ENCODE measurements around the gene MAPK7.

Gene MAPK7

GRCh38 chr17:19398301-19399181, 20.2 kb downstream of the MAPK7 start:
- Histone ChIP-seq H3K36me3 (ENCODE audit: control insufficient read depth in 2 of 2, insufficient read depth in 2 of 2, low read length in 2 of 2) (no peaks in the 10 kb centered on the region), H3K27me3 (ENCODE audit: control insufficient read depth in 2 of 2, insufficient read depth in 2 of 2, low read length in 2 of 2) (peaks cover 0 to 3% of the 10 kb centered on the region in 2 donors), H3K4me1 (ENCODE audit: control insufficient read depth in 2 of 2, insufficient read depth in 2 of 2, low read length in 2 of 2) (peaks cover 36 to 38% of the 10 kb centered on the region in 2 donors), H3K9me3 (ENCODE audit: control insufficient read depth in 2 of 2, low read length in 2 of 2) (no peaks in the 10 kb centered on the region), H3K27ac (ENCODE audit: low read depth in 2 of 2, low read length in 2 of 2) (peak overlapping the region; percentile 95 to 96), H3K9ac (ENCODE audit: low read depth in 1 of 2, low read length in 2 of 2) (peak overlapping the region; percentile 3 to 66), H3K4me3 (ENCODE audit: low read length in 2 of 2) (peak overlapping the region in 1 of 2 donors; percentile 31)

- H3K4me3 ChIP-seq (ENCODE audit: low read length in 2 of 2): no peak overlapping the region
- H3K27me3 ChIP-seq (ENCODE audit: control insufficient read depth in 2 of 2, insufficient read depth in 2 of 2, low read length in 2 of 2): peaks cover 0 to 3% of the 10 kb centered on the region in 2 donors
- H3K9ac ChIP-seq (ENCODE audit: low read depth in 1 of 2, low read length in 2 of 2): no peak overlapping the region
- no peaks in the 10 kb centered on the region for H3K9me3 ChIP-seq (ENCODE audit: control insufficient read depth in 2 of 2, low read length in 2 of 2)
- H3K4me1 ChIP-seq (ENCODE audit: control insufficient read depth in 2 of 2, insufficient read depth in 2 of 2, low read length in 2 of 2): peaks cover 36 to 38% of the 10 kb centered on the region in 2 donors
- H3K27ac ChIP-seq (ENCODE audit: low read depth in 2 of 2, low read length in 2 of 2): no peak overlapping the region
- H3K36me3 ChIP-seq (ENCODE audit: control insufficient read depth in 2 of 2, insufficient read depth in 2 of 2, low read length in 2 of 2): no peaks in the 10 kb centered on the region
Observed at GRCh38 chr17:19399750-19400450, 21.6 kb downstream of the MAPK7 start.

- Histone ChIP-seq H3K27me3 (ENCODE audit: control insufficient read depth in 2 of 2, insufficient read depth in 2 of 2, low read length in 2 of 2) (peaks cover 0 to 3% of the 10 kb centered on the region in 2 donors), H3K4me3 (ENCODE audit: low read length in 2 of 2) (no peak overlapping the region), H3K4me1 (ENCODE audit: control insufficient read depth in 2 of 2, insufficient read depth in 2 of 2, low read length in 2 of 2) (peaks cover 36 to 38% of the 10 kb centered on the region in 2 donors), H3K9ac (ENCODE audit: low read depth in 1 of 2, low read length in 2 of 2) (peak overlapping the region in 1 of 2 donors; percentile 42), H3K27ac (ENCODE audit: low read depth in 2 of 2, low read length in 2 of 2) (peak overlapping the region; percentile 45 to 72), H3K9me3 (ENCODE audit: control insufficient read depth in 2 of 2, low read length in 2 of 2) (no peaks in the 10 kb centered on the region), H3K36me3 (ENCODE audit: control insufficient read depth in 2 of 2, insufficient read depth in 2 of 2, low read length in 2 of 2) (no peaks in the 10 kb centered on the region)
Observed at GRCh38 chr17:19401321-19402010, 23.2 kb downstream of the MAPK7 start.

GRCh38 chr17:19402171-19402570, 23.9 kb downstream of the MAPK7 start:
- peaks cover 36% of the 10 kb centered on the region in 2 donors for H3K4me1 ChIP-seq (ENCODE audit: control insufficient read depth in 2 of 2, insufficient read depth in 2 of 2, low read length in 2 of 2)
- H3K27me3 ChIP-seq (ENCODE audit: control insufficient read depth in 2 of 2, insufficient read depth in 2 of 2, low read length in 2 of 2): peaks cover 0 to 3% of the 10 kb centered on the region in 2 donors
- peak overlapping the region in 1 of 2 donors; percentile 42 for H3K9ac ChIP-seq (ENCODE audit: low read depth in 1 of 2, low read length in 2 of 2)
- H3K36me3 ChIP-seq (ENCODE audit: control insufficient read depth in 2 of 2, insufficient read depth in 2 of 2, low read length in 2 of 2): no peaks in the 10 kb centered on the region
- peak overlapping the region; percentile 45 to 72 for H3K27ac ChIP-seq (ENCODE audit: low read depth in 2 of 2, low read length in 2 of 2)
- H3K9me3 ChIP-seq (ENCODE audit: control insufficient read depth in 2 of 2, low read length in 2 of 2): no peaks in the 10 kb centered on the region
- no peak overlapping the region for H3K4me3 ChIP-seq (ENCODE audit: low read length in 2 of 2)

GRCh38 chr17:19403021-19403420, 24.7 kb downstream of the MAPK7 start:
- Histone ChIP-seq H3K4me1 (ENCODE audit: control insufficient read depth in 2 of 2, insufficient read depth in 2 of 2, low read length in 2 of 2) (peaks cover 27 to 28% of the 10 kb centered on the region in 2 donors), H3K9ac (ENCODE audit: low read depth in 1 of 2, low read length in 2 of 2) (no peak overlapping the region), H3K36me3 (ENCODE audit: control insufficient read depth in 2 of 2, insufficient read depth in 2 of 2, low read length in 2 of 2) (no peaks in the 10 kb centered on the region), H3K4me3 (ENCODE audit: low read length in 2 of 2) (no peak overlapping the region), H3K27ac (ENCODE audit: low read depth in 2 of 2, low read length in 2 of 2) (no peak overlapping the region), H3K9me3 (ENCODE audit: control insufficient read depth in 2 of 2, low read length in 2 of 2) (no peaks in the 10 kb centered on the region), H3K27me3 (ENCODE audit: control insufficient read depth in 2 of 2, insufficient read depth in 2 of 2, low read length in 2 of 2) (peaks cover 0 to 2% of the 10 kb centered on the region in 2 donors)

GRCh38 chr17:19404264-19404663, 26.0 kb downstream of the MAPK7 start:
- no peaks in the 10 kb centered on the region for H3K9me3 ChIP-seq (ENCODE audit: control insufficient read depth in 2 of 2, low read length in 2 of 2)
- no peak overlapping the region for H3K9ac ChIP-seq (ENCODE audit: low read depth in 1 of 2, low read length in 2 of 2)
- no peaks in the 10 kb centered on the region for H3K36me3 ChIP-seq (ENCODE audit: control insufficient read depth in 2 of 2, insufficient read depth in 2 of 2, low read length in 2 of 2)
- no peak overlapping the region for H3K4me3 ChIP-seq (ENCODE audit: low read length in 2 of 2)
- H3K27ac ChIP-seq (ENCODE audit: low read depth in 2 of 2, low read length in 2 of 2): no peak overlapping the region
- peaks cover 16 to 18% of the 10 kb centered on the region in 2 donors for H3K4me1 ChIP-seq (ENCODE audit: control insufficient read depth in 2 of 2, insufficient read depth in 2 of 2, low read length in 2 of 2)
- no peaks in the 10 kb centered on the region for H3K27me3 ChIP-seq (ENCODE audit: control insufficient read depth in 2 of 2, insufficient read depth in 2 of 2, low read length in 2 of 2)

- H3K27ac ChIP-seq (ENCODE audit: low read depth in 2 of 2, low read length in 2 of 2): no peak overlapping the region
- H3K4me1 ChIP-seq (ENCODE audit: control insufficient read depth in 2 of 2, insufficient read depth in 2 of 2, low read length in 2 of 2): peaks cover 12 to 15% of the 10 kb centered on the region in 2 donors
- H3K36me3 ChIP-seq (ENCODE audit: control insufficient read depth in 2 of 2, insufficient read depth in 2 of 2, low read length in 2 of 2): no peaks in the 10 kb centered on the region
- no peak overlapping the region for H3K9ac ChIP-seq (ENCODE audit: low read depth in 1 of 2, low read length in 2 of 2)
- H3K4me3 ChIP-seq (ENCODE audit: low read length in 2 of 2): no peak overlapping the region
- no peaks in the 10 kb centered on the region for H3K9me3 ChIP-seq (ENCODE audit: control insufficient read depth in 2 of 2, low read length in 2 of 2)
- no peaks in the 10 kb centered on the region for H3K27me3 ChIP-seq (ENCODE audit: control insufficient read depth in 2 of 2, insufficient read depth in 2 of 2, low read length in 2 of 2)
Observed at GRCh38 chr17:19405114-19405513, 26.8 kb downstream of the MAPK7 start.

GRCh38 chr17:19407601-19408345, 29.5 kb downstream of the MAPK7 start:
- H3K27ac ChIP-seq (ENCODE audit: low read depth in 2 of 2, low read length in 2 of 2): no peak overlapping the region
- H3K27me3 ChIP-seq (ENCODE audit: control insufficient read depth in 2 of 2, insufficient read depth in 2 of 2, low read length in 2 of 2): no peaks in the 10 kb centered on the region
- peaks cover 2 to 3% of the 10 kb centered on the region in 2 donors for H3K4me1 ChIP-seq (ENCODE audit: control insufficient read depth in 2 of 2, insufficient read depth in 2 of 2, low read length in 2 of 2)
- no peak overlapping the region for H3K9ac ChIP-seq (ENCODE audit: low read depth in 1 of 2, low read length in 2 of 2)
- H3K36me3 ChIP-seq (ENCODE audit: control insufficient read depth in 2 of 2, insufficient read depth in 2 of 2, low read length in 2 of 2): no peaks in the 10 kb centered on the region
- no peaks in the 10 kb centered on the region for H3K9me3 ChIP-seq (ENCODE audit: control insufficient read depth in 2 of 2, low read length in 2 of 2)
- no peak overlapping the region for H3K4me3 ChIP-seq (ENCODE audit: low read length in 2 of 2)

GRCh38 chr17:19408346-19408710, 30.0 kb downstream of the MAPK7 start:
- Histone ChIP-seq H3K9me3 (ENCODE audit: control insufficient read depth in 2 of 2, low read length in 2 of 2) (no peaks in the 10 kb centered on the region), H3K9ac (ENCODE audit: low read depth in 1 of 2, low read length in 2 of 2) (no peak overlapping the region), H3K4me3 (ENCODE audit: low read length in 2 of 2) (no peak overlapping the region), H3K27ac (ENCODE audit: low read depth in 2 of 2, low read length in 2 of 2) (no peak overlapping the region), H3K36me3 (ENCODE audit: control insufficient read depth in 2 of 2, insufficient read depth in 2 of 2, low read length in 2 of 2) (no peaks in the 10 kb centered on the region), H3K27me3 (ENCODE audit: control insufficient read depth in 2 of 2, insufficient read depth in 2 of 2, low read length in 2 of 2) (no peaks in the 10 kb centered on the region), H3K4me1 (ENCODE audit: control insufficient read depth in 2 of 2, insufficient read depth in 2 of 2, low read length in 2 of 2) (peaks cover 2 to 3% of the 10 kb centered on the region in 2 donors)
